T-helper 1 cell treated with Interleukin-12 subunit alpha and Interleukin-12 subunit beta and Interleukin-4 antibody, amounts not matched to agents 30 μg/mL and 1 μg/mL, for 36 hours (primary cell): ENCODE measurements around the gene KCTD19.

Experiments used
- H3K27ac Mint-ChIP-seq: one replicate; pipeline ENCODE4 v1.8.0; 2021; ENCODE audit warnings: mild to moderate bottlenecking, mixed read lengths
- H3K27me3 Mint-ChIP-seq: one replicate; pipeline ENCODE4 v1.8.0; 2021; ENCODE audit warnings: low read depth, mixed read lengths
- H3K36me3 Mint-ChIP-seq: one replicate; pipeline ENCODE4 v1.8.0; 2021; ENCODE audit warnings: low read depth, mixed read lengths
- H3K4me1 Mint-ChIP-seq: one replicate; pipeline ENCODE4 v1.8.0; 2021; ENCODE audit warnings: low read depth, mixed read lengths
- H3K4me3 Mint-ChIP-seq: one replicate; pipeline ENCODE4 v1.8.0; 2021; ENCODE audit warnings: mild to moderate bottlenecking, moderate library complexity, mixed read lengths
- H3K9me3 Mint-ChIP-seq: one replicate; pipeline ENCODE4 v1.8.0; 2021; ENCODE audit warnings: mixed read lengths

Gene KCTD19

DNA sequence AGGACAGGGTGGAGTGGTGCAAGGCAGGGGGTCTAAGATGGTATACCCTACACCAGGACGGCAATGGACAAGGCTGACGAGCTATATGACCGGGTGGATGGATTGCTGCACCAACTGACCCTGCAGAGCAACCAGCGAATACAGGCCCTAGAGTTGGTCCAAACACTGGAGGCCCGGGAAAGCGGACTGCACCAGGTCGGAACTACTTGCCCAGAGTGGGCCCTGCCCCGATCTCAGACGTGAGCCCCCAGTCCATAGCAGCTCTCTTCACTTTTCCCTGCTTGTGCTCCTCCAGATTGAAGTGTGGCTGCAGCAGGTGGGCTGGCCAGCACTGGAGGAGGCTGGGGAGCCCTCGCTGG is 44.1 kb downstream of the KCTD19 start:
- H3K27me3 Mint-ChIP-seq, result no peaks in the 10 kb centered on the region
- no peak overlapping the region for H3K27ac Mint-ChIP-seq
- no peak overlapping the region for H3K4me3 Mint-ChIP-seq
- no peaks in the 10 kb centered on the region for H3K9me3 Mint-ChIP-seq
- peaks cover 5% of the 10 kb centered on the region for H3K4me1 Mint-ChIP-seq
- H3K36me3 Mint-ChIP-seq, result peaks cover 3% of the 10 kb centered on the region

DNA sequence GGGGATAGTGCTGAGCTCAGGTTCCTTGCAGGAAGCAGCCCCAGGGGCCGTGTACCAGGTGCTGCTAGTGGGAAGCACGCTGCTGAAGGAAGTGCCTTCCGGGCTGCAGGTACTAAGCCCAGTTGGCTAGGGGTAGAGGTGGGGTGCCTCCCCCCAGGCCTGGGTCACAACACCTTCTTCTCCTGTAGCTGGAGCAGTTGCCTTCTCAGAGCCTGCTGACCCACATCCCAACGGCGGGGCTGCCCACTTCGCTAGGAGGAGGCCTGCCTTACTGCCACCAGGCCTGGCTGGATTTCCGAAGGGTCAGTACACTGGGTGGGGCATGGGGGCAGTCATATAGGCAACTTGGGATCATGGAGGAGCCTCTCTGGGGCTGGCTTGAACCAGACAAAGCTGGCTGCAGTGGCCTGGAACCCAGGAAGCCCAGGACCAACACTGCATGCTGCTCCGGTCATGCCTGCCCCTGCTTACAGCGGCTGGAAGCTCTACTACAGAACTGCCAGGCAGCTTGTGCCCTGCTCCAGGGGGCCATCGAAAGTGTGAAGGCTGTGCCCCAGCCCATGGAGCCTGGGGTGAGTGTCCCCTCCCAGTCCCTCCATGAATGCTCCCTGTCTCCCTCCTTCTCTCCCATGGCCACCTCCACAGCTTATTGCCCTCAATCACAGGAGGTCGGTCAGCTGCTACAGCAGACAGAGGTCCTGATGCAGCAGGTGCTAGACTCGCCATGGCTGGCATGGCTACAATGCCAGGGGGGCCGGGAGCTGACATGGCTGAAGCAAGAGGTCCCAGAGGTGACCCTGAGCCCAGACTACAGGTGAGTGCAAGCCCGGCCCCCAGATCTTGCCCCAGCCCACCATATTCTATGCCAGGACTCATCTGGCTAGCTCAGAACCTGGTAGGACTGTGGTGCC is 44.8 kb downstream of the KCTD19 start:
- no peaks in the 10 kb centered on the region for H3K9me3 Mint-ChIP-seq
- H3K36me3 Mint-ChIP-seq, result peaks cover 4% of the 10 kb centered on the region
- H3K27me3 Mint-ChIP-seq, result no peaks in the 10 kb centered on the region
- H3K4me3 Mint-ChIP-seq, result no peak overlapping the region
- H3K4me1 Mint-ChIP-seq, result peaks cover 5% of the 10 kb centered on the region
- H3K27ac Mint-ChIP-seq, result no peak overlapping the region

DNA sequence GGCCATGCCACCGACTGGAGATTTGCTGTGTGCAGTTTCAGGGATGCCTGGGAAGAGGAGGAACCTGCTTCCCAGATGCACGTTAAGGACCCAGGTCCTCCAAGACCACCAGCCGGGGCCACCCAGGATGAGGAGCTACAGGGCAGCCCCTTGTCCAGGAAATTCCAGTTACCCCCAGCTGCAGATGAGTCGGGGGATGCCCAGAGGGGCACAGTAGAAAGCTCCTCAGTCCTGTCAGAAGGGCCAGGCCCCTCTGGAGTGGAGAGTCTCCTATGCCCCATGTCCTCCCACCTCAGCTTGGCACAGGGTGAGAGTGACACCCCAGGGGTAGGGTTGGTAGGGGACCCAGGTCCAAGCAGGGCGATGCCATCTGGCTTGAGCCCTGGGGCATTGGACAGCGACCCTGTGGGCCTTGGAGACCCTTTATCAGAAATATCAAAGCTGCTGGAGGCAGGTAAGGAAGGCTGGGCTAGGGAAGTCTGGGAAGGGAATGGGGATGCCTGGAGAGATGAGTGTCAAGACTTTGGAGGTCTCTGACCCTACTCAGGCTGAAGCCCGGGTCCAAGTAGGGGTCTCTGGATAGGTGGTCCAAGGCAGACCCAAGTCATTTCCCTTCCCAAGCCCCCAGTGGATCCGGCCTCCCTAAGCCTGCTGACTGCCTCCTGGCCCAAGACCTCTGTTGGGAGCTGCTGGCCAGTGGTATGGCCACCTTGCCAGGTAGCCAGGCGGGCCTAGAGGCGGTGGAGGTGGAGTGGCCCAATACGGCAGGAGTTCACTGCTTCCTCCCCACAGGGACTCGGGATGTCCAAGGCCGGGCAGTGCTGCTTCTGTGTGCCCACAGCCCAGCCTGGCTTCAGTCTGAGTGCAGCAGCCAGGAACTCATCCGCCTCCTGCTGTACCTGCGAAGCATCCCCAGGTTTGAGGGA is 46.2 kb downstream of the KCTD19 start:
- Mint-ChIP-seq H3K4me3 (peak overlapping the region; percentile 44), H3K36me3 (peaks cover 10% of the 10 kb centered on the region), H3K27me3 (no peaks in the 10 kb centered on the region), H3K4me1 (peaks cover 6% of the 10 kb centered on the region), H3K27ac (no peak overlapping the region), H3K9me3 (no peaks in the 10 kb centered on the region)

DNA sequence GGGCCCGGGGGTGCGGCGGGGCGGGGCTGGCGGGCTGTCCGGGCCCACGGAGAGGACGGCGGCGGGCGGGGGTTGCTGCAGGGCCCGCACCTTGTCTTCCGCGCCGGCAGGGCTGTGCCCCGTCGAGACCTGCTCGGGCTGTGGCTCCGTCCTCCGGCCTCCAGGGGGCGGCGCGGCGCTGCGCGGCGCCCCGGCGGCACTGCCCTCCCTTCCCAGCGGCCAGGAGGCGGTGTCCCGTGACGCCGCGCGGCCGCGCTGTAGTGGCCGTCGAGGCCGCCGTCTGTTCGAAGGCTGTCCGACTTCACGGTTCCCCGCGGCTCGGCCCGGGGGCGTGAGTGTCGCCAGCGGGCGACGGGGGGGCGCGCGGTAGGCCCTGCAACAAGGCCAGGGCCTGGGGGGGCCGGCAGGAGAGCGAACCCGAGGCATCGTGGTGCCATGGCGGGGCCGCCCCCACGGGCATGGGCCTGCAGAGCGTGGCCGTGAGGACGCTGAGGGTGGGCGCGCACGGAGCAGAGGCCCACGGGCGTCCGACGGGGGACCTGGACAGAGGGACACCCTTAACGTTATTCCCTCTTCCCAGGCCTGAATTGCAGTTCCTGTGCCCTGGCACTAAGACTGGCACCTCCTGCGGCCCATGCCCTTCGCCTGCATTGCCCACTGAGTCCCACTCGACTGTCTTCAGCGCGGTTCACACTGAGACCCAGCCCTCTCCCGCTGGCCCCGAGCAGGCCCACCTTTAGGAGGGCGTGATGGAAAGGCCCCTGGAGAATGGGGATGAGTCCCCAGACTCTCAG is 47.0 kb downstream of the KCTD19 start, which contains the start of gene PLEKHG4:
Gene PLEKHG4 (plus strand): TSS at position 237 of the 794 bp plus-strand sequence. CDS start 513 bp downstream, at position 750.
- peaks cover 8% of the 10 kb centered on the region for H3K4me1 Mint-ChIP-seq
- H3K27me3 Mint-ChIP-seq, result no peaks in the 10 kb centered on the region
- peak within 1 kb of the TSS; percentile 84 for H3K4me3 Mint-ChIP-seq
- peaks cover 12% of the 10 kb centered on the region for H3K36me3 Mint-ChIP-seq
- no peaks in the 10 kb centered on the region for H3K9me3 Mint-ChIP-seq
- peak within 1 kb of the TSS; percentile 67 for H3K27ac Mint-ChIP-seq

DNA sequence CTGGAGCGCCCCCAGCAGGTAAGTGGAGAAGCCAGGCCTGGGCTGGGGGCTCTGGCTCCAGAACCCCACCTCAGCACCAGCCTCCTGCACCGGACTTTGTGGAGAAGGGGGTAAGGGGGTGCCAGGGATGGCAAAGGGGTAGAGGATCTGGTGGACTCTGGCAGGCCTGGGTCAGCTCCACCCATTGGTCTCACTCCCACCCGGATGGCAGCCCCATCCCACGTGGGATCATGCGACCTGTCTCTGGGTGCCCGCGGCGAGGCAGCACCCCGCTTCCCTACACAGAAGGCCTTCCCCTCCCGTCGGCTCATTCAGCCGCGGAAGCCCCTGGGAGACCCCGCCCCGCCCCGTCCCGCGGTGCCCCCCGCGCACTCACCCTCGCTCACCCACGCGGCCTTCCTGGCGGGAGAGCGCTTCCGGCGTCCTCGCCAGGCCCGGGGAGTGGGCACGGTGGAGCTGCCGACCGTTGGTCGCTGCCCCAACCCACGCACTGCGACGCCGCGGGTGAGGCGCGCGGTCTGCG is 47.7 kb downstream of the KCTD19 start:
- Mint-ChIP-seq H3K27ac (peak overlapping the region; percentile 67), H3K4me1 (peaks cover 8% of the 10 kb centered on the region), H3K27me3 (no peaks in the 10 kb centered on the region), H3K9me3 (no peaks in the 10 kb centered on the region), H3K4me3 (peak overlapping the region; percentile 84), H3K36me3 (peaks cover 14% of the 10 kb centered on the region)

DNA sequence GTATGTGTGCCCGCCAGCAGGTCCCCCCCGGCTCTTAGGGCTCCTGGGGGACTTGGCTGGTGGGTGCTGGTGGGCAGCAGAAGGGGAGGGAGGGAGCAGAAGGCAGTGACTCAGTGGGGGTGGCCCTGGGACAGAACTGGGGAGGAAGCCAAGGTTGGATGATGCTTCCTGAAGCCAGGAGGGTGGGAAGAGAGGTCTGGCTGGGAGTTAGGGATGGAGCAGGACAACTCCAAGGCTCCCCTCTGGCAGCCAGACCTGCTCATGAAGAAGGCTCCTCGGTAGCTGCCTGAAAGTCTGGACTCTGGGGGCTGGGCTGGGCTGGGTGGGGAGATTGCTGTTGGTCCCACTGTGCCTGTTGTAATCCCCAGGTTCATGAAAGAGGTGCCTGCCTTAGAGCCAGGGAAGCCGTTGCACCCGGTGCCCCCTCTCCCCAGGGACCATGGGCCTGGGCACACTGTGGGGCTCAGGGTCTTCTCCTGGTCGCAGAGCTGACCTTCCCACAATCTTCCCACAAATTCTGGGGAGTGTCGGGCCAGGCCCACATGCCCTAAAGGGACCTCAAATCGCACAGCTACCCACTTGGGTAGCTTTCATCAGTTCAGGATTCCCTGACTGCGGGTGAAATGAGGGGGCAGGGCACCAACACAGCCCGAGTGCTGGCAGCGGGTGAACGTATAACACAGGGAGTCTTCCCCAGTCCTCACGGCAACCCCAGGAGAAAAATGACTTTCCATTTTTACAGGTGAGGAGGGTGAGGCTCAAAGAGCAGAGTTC is 48.4 kb downstream of the KCTD19 start:
- Mint-ChIP-seq H3K27me3 (no peaks in the 10 kb centered on the region), H3K36me3 (peaks cover 14% of the 10 kb centered on the region), H3K9me3 (no peaks in the 10 kb centered on the region), H3K4me3 (peak overlapping the region; percentile 84), H3K27ac (peak overlapping the region; percentile 67), H3K4me1 (peaks cover 8% of the 10 kb centered on the region)

DNA sequence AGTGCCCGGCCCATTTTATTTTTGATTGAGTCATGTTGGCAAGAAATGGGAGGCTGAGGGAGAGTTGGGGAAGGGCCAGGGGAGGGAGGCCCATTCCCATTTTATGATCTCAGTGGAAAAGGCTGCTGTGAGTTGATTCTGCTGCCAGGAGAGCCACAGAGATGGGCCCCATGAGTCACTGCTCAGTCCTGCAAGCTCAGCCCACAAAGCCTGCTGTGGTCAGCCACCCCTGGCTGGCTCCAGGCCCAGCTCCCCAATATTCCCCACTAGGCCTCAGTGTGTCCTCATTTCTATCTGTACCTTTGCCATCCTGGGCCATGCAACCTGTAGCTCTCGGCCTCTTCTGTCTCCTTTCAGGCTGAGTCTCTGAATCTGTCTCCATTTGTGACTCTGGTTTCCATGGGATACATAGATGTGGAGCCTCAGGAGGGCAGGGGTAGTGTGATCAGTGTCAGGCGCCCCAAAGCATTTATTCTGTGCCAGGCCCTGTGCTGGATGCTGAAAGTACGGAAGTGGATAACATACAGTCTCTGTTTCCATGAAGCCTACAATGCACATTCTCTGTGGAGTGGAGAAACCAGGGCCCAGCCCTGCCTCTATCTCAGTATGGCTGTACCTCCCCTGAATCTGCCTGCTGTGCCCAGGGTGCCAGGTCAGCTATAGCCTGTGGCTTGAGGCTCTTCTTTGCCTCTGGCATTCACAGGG is 49.1 kb downstream of the KCTD19 start:
- peaks cover 8% of the 10 kb centered on the region for H3K4me1 Mint-ChIP-seq
- H3K36me3 Mint-ChIP-seq, result peaks cover 14% of the 10 kb centered on the region
- H3K4me3 Mint-ChIP-seq, result peak overlapping the region; percentile 54
- H3K27me3 Mint-ChIP-seq, result no peaks in the 10 kb centered on the region
- H3K27ac Mint-ChIP-seq, result peak overlapping the region; percentile 45
- H3K9me3 Mint-ChIP-seq, result no peaks in the 10 kb centered on the region

DNA sequence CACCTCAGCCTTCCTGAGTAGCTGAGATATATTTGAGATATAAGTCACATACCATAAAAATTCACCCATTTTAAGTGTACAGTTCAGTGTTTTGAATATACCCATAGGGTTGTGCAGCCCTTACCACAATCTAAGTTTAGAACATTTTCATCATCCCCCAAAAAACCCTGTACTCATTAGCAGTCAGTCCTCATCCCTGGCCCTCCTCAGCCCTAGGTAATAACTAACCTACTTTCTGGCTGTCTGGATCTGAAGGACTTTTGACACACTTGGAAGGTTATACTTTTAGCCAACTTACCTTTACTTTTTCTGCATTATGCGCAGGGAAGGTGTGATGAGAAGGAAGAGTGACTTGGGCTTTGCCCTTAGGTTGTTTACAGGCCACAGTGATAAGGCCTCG is 51.2 kb downstream of the KCTD19 start:
- Mint-ChIP-seq H3K27me3 (no peaks in the 10 kb centered on the region), H3K9me3 (no peaks in the 10 kb centered on the region), H3K27ac (no peak overlapping the region)

DNA sequence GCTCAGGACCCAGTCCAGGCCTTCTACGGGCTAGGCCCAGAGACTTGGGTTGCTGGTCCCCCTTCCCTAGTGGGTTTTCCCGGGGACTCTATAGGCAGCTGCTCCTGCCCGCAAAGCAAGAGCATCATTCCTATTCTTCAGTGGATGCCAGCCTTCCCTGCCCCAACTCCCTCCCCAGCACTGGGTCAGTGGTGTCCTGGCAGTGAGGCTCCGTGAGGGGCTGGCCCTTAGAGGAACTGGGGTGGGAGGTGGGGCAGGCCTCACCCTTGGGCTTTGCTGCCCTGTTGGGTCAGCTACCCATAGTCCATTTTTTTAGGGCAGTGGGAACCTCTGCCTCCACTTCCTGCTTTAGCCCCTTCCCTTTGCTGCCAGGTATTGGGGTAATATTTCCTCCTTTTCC is 55.1 kb downstream of the KCTD19 start:
- Mint-ChIP-seq H3K4me1 (peaks cover 2% of the 10 kb centered on the region), H3K9me3 (no peaks in the 10 kb centered on the region), H3K27me3 (no peaks in the 10 kb centered on the region), H3K4me3 (no peak overlapping the region), H3K27ac (no peak overlapping the region), H3K36me3 (peaks cover 7% of the 10 kb centered on the region)

More for the DNA sequence above, 51.2 kb downstream of the KCTD19 start:
- H3K36me3 Mint-ChIP-seq, result peaks cover 14% of the 10 kb centered on the region
- no peak overlapping the region for H3K4me3 Mint-ChIP-seq
- peaks cover 8% of the 10 kb centered on the region for H3K4me1 Mint-ChIP-seq

DNA sequence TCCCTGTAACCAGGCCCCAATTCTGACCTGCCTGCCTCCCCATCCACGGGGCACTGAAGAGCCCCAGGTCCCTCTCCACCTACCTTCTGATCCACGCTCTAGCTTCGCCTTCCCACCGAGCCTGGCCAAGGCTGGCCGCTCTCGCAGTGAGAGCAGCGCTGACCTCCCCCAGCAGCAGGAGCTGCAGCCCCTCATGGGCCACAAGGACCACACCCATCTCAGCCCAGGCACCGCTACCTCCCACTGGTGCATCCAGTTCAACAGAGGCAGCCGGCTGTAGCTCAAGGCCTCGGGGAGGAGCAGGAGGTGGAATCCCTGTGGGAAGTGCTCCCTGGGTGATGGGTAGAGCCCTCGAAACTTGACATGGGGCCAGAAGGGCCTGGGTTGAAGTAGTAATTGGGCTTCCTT is 55.6 kb downstream of the KCTD19 start:
- Mint-ChIP-seq H3K27me3 (no peaks in the 10 kb centered on the region), H3K27ac (no peak overlapping the region)

DNA sequence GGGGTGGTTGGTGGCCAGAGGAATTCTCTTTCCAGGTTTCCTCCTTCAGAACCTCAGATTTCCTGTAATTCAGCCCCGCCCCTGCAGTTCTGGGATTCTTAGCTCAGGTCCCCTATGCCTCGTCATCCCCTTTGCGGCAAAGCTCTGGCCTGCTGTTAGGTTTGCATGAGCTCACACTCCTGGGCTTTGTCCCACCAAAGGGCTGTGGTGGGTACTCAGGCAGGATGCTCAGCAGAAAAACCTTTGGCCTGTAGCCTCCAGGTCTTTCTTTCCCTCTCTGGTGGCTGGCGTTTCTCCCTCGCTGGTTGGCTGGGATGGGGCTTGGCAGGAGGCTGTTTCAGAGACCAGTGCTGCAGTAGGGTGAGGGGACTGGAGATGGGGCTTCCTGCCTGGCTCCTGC is 56.8 kb downstream of the KCTD19 start:
- Mint-ChIP-seq H3K27me3 (no peaks in the 10 kb centered on the region), H3K4me1 (no peaks in the 10 kb centered on the region), H3K9me3 (no peaks in the 10 kb centered on the region), H3K27ac (no peak overlapping the region), H3K4me3 (no peak overlapping the region), H3K36me3 (peaks cover 2% of the 10 kb centered on the region)

More for the DNA sequence above, 55.6 kb downstream of the KCTD19 start:
- Mint-ChIP-seq H3K9me3 (no peaks in the 10 kb centered on the region), H3K4me3 (no peak overlapping the region), H3K4me1 (peaks cover 2% of the 10 kb centered on the region), H3K36me3 (peaks cover 5% of the 10 kb centered on the region)

DNA sequence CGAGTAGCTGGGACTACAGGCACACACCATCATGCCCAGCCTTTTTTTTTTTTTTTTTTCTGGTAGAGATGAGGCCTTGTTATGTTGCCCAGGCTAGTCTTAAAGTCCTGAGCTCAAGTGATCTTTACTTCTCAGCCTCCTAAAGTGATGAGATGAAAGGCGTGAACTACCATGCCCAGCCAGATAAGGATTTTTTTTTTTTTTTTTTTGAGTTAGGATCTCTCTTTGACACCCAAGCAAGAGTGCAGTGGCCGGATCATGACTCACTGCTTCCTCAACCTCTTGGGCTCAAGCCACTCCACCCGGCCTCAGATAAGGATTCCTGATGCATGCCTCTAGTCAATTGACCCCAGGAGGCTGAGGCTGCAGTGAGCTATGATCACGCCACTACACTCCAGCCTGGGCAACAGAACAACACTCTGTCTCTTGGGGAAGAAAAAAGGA is 58.4 kb downstream of the KCTD19 start:
- Mint-ChIP-seq H3K36me3 (no peaks in the 10 kb centered on the region), H3K9me3 (no peaks in the 10 kb centered on the region), H3K4me1 (no peaks in the 10 kb centered on the region), H3K27ac (no peak overlapping the region), H3K27me3 (no peaks in the 10 kb centered on the region), H3K4me3 (no peak overlapping the region)

DNA sequence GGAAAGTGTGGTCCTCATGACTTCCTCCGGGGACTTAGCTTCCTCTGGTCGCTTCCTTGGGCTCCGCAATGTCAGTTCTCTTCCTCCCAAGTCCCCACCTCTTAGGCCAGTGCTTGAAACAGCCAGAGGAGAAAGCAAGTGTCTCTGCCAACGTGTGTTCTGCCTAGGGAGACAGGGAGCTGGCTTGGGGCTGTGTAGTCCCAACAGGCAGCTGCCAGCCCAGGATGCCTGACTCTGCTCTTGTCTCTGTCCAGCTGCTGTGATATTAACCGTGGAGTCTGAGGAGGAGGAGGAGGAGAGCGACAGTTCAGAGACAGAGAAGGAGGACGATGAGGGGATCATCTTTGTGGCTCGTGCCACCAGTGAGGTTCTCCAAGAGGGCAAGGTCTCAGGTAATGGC is 60.7 kb downstream of the KCTD19 start:
- H3K36me3 Mint-ChIP-seq, result no peaks in the 10 kb centered on the region
- H3K9me3 Mint-ChIP-seq, result no peaks in the 10 kb centered on the region
- H3K4me1 Mint-ChIP-seq, result peaks cover 3% of the 10 kb centered on the region
- H3K27ac Mint-ChIP-seq, result no peak overlapping the region
- no peak overlapping the region for H3K4me3 Mint-ChIP-seq
- peaks cover 6% of the 10 kb centered on the region for H3K27me3 Mint-ChIP-seq
